Left ventricle myocardium inferior (tissue), 1 donor: ENCODE measurements around the gene DNASE1L3. TPM values are rescaled to one million over a fixed set of nuclear protein-coding genes. Genes with fewer than 3 reads are reported as not detected.

Experiments used
- DNase-seq: peaks from one replicate; pipeline ENCODE4 v3.0.0-alpha.2; 2020
- H3K27ac ChIP-seq: fragments of 200-600 bp; replicated peaks from 2 replicates; pipeline ENCODE4 v1.8.0; 2021
- H3K27me3 ChIP-seq: fragments of 200-600 bp; 2 replicates; pipeline ENCODE4 v1.8.0; 2021; ENCODE audit warnings: low read depth
- H3K36me3 ChIP-seq: fragments of 200-600 bp; 2 replicates; pipeline ENCODE4 v1.8.0; 2021
- H3K4me1 ChIP-seq: fragments of 200-600 bp; 2 replicates; pipeline ENCODE4 v1.8.0; 2021
- H3K4me3 ChIP-seq: fragments of 200-600 bp; 2 replicates; pipeline ENCODE4 v1.8.0; 2021; ENCODE audit warnings: mild to moderate bottlenecking, moderate library complexity
- H3K9me3 ChIP-seq: fragments of 200-600 bp; replicated peaks from 2 replicates; pipeline ENCODE4 v1.8.0; 2021
- intact Hi-C: fragments of 100-400 bp; cut with micrococcal nuclease; formaldehyde crosslinking; loops from one replicate; pipeline ENCODE4 v1.11.0; 2022
- total RNA-seq: library from RNA; stranded (reverse); fragmentation: NEBNext Ultra II Directional; extraction: Animal tissue kit (Norgen Biotek cat#: 25700); gene quantifications from one replicate; pipeline ENCODE4 v1.2.1, GENCODE V29; 2021
- TF ChIP-seq, protein P1 (sequence below): fragments of 200-600 bp; IDR thresholded peaks from 2 replicates; pipeline ENCODE4 v1.8.0; 2021; ENCODE audit warnings: antibody characterized with exemption, mild to moderate bottlenecking, borderline replicate concordance
- donor health status: DM: no; HTN: yes; CAD: no; lungs with severe emphysema.

The DNASE1L3 gene
- total RNA-seq, 1 donor from 2014 or later = 4.5 TPM

DNA sequence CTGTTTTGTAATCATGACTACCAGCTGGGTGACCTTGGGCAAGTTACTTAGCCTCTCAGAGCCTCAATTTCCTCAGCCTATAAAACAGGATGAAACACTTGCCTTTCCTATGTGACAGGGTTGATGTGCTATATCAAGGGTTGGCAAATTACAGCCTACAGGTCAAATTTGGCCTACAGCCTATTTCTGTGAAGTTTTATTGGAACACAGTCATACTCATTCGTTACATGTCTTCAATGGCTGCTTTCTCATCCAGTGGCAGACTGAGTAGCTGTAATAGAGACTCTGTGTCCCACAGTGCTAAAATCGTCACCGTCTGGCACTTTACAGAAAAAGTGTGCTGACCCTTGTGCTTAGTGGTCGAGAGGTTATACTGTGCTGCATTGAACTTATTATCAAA is 43.4 kb upstream of the DNASE1L3 start:
- intact Hi-C loops = no loop called here
- Histone ChIP-seq H3K27ac (no peak overlapping the region), H3K4me3 (no peak overlapping the region), H3K27me3 (no peaks in the 10 kb centered on the region), H3K36me3 (peaks cover 29% of the 10 kb centered on the region), H3K9me3 (no peaks in the 10 kb centered on the region), H3K4me1 (peaks cover 18% of the 10 kb centered on the region)
- DNase-seq = no peak
- TF ChIP-seq, protein P1, sequence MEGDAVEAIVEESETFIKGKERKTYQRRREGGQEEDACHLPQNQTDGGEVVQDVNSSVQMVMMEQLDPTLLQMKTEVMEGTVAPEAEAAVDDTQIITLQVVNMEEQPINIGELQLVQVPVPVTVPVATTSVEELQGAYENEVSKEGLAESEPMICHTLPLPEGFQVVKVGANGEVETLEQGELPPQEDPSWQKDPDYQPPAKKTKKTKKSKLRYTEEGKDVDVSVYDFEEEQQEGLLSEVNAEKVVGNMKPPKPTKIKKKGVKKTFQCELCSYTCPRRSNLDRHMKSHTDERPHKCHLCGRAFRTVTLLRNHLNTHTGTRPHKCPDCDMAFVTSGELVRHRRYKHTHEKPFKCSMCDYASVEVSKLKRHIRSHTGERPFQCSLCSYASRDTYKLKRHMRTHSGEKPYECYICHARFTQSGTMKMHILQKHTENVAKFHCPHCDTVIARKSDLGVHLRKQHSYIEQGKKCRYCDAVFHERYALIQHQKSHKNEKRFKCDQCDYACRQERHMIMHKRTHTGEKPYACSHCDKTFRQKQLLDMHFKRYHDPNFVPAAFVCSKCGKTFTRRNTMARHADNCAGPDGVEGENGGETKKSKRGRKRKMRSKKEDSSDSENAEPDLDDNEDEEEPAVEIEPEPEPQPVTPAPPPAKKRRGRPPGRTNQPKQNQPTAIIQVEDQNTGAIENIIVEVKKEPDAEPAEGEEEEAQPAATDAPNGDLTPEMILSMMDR = no peak

GRCh38 chr3:58251631-58252035 is 40.9 kb upstream of the DNASE1L3 start:
- H3K9me3 ChIP-seq = no peaks in the 10 kb centered on the region
- H3K36me3 ChIP-seq = peaks cover 4% of the 10 kb centered on the region
- H3K4me3 ChIP-seq = no peak overlapping the region
- intact Hi-C loops = no loop called here
- H3K4me1 ChIP-seq = peaks cover 19% of the 10 kb centered on the region
- TF ChIP-seq, protein P1 = no peak
- DNase-seq = no peak
- no peaks in the 10 kb centered on the region for H3K27me3 ChIP-seq
- H3K27ac ChIP-seq = no peak overlapping the region

DNA sequence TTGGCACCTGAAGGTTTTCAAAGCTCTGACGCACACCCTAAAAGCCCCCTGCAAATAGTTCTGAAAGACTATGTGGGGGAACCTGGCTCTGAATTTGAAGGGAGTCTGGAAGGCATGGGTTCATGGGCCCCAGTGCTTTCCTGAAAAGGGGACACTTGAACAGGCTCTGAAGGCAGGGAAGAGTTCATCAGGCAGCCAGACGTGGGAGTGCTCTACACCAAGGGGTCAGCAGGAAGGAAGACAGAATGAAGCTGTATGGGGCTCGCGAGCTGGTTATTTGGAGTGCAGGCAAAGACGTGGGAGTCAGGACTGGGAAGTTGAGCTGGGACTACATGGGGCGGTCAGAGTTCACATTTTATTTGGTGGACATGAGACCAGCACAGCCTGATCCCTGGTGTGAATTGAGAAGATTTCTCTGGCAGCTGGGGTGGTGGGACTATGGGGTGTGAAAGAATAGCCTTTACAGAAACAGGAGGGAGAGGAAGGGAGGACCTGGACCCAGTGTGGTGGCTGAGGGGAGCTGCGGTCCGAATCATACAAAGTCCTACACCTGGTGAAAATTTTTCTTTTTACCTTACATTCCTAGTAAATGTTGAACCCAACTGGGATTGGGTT is 39.4 kb upstream of the DNASE1L3 start:
- Histone ChIP-seq H3K36me3 (no peaks in the 10 kb centered on the region), H3K4me1 (peaks cover 32% of the 10 kb centered on the region), H3K9me3 (no peaks in the 10 kb centered on the region), H3K27me3 (no peaks in the 10 kb centered on the region), H3K27ac (no peak overlapping the region), H3K4me3 (no peak overlapping the region)
- intact Hi-C loops = no loop called here
- DNase-seq = no peak
- TF ChIP-seq, protein P1 = no peak

DNA sequence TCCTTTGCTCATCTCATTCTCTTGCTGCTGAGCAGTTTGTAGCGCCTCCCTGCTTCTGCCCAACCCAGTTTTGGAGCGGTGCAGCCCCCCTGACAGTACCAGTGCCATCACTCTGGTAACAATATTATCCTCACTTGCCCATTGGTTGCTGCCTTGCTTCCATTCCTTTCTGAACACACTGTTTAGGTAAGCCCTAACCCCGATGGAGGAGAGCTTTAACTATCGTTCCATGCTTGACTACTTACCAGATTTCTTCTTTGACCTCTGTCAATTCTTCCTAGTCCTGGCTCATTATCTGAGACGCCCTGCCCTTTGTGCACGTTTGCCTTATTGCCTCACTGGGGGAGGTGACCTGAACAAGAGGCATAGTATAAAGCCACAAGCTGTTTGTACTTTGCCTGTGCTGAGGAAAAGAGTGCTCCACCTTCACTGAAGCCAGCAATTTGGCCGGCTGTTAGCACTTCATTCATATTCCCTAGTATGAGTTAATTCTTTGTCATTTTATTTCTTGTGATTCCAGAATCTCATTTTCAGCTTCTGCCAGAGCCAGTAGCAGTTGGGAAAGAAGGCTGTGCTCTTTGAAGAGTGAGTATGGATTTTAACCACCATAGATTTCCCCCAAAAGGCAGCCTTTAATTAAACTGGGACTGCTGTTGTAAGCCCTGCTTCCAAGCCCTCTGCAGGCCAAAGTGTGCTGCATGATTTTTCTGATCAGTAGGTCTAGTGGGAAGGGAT is 38.8 kb upstream of the DNASE1L3 start:
- Histone ChIP-seq H3K4me1 (peaks cover 32% of the 10 kb centered on the region), H3K9me3 (no peaks in the 10 kb centered on the region), H3K36me3 (no peaks in the 10 kb centered on the region), H3K27ac (no peak overlapping the region), H3K27me3 (no peaks in the 10 kb centered on the region), H3K4me3 (no peak overlapping the region)
- TF ChIP-seq, protein P1 = no peak
- intact Hi-C loops = no loop called here
- no peak for DNase-seq

DNA sequence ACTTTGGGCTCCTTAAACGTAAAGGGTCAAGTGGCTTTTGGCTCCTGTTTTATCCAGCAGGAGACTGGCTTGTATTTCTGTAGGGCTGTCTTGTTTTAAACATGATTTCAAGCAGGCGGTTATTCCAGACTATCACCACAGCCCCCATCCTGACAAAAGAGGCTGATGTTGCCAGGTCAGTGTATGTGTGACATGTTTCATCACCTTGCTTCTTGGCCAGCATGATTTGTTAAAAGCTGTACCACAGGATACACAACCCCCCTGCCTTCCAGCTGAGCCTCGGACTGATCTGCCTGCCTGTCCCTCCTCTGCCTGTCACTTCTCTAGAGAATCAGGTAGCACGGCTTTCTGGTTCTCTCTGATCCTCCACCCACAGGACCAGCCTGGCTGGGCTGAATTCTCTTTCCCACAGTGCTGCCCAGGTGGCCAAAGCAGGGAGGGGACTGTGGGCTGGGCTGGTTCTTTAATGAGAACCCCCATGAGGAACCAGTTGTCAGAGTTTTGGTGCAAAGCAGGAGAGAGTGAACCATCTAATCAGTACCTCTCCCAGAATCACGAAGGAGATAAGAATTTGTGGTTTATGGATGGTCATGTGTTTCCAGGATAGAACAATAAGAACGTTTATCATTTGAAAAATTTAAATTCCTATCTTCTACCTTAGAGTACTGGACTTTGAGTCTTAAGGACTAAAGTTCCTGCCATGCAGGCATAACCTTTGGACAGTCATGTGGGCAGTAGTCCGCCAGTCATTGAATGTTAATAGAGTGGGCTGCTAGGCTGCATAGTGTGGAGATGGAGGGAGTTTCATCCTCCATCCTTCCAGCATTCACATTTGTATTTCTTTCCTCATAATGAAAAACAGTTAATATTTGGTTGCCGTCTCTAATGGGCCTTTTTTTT is 35.6 kb upstream of the DNASE1L3 start:
- no peaks in the 10 kb centered on the region for H3K36me3 ChIP-seq
- DNase-seq = no peak
- H3K4me1 ChIP-seq = peaks cover 39% of the 10 kb centered on the region
- intact Hi-C loops = no loop called here
- no peak overlapping the region for H3K4me3 ChIP-seq
- no peaks in the 10 kb centered on the region for H3K9me3 ChIP-seq
- no peaks in the 10 kb centered on the region for H3K27me3 ChIP-seq
- TF ChIP-seq, protein P1 = no peak
- peak overlapping the region; percentile 5 for H3K27ac ChIP-seq
